HT1080 (cell line): ENCODE measurements around the gene GFY. TPM values are rescaled to one million over a fixed set of nuclear protein-coding genes. Genes with fewer than 3 reads are reported as not detected.

Source experiments
- DNase-seq: peaks from one replicate; pipeline ENCODE4 v3.0.0-alpha.2; 2015; ENCODE audit warnings: low read depth
- polyA plus RNA-seq, 2 experiments: library from polyadenylated mRNA; depleted of rRNA; stranded (reverse); fragments of >200 nt; gene quantifications; 2 replicates each; pipeline ENCODE4 v1.2.3, GENCODE V29; 2015
- total RNA-seq: library from RNA; depleted of rRNA; stranded (reverse); fragments of >200 nt; shearing (Covaris generic); gene quantifications from 2 replicates; pipeline ENCODE4 v1.2.3, GENCODE V29; 2014; rRNA removed

Gene GFY, protein sequence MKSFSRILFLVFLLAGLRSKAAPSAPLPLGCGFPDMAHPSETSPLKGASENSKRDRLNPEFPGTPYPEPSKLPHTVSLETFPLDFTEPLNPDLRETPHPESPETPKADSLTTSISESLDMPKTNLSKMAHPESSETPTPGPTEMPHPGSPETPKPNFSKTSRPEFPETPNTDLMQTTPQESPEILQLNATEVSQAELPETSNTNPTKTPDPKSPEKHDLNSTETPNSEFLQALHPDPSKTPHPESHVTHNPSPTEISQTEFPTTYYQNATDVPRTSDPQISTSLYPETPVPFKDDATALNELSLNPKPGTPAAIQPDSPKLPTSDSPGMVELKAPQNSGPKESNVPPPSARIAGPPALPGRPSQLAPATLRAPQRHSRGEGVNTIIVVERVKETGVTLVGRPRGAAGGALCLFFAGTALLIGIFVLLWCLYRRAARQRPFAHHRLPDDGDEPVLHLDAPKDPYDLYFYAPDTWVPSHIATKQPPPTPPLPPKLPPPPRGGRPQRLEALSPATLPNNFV
- not detected in 2 replicates for total RNA-seq
- not detected in 2 replicates for polyA plus RNA-seq (2015; cell fraction: cytosol; rRNA removed)
- polyA plus RNA-seq (2015; cell fraction: nucleus; rRNA removed), result not detected in 2 replicates

GRCh38 chr19:49425178-49425577 lies at the start of gene GFY:
GFY (plus strand) TSS chr19:49425388; CDS start chr19:49426431, 1,043 bp downstream.
- no peak for DNase-seq

GRCh38 chr19:49378512-49378911 lies 46.7 kb upstream of the GFY start:
- DNase-seq, result no peak

- DNase-seq, result no peak
These were observed 44.8 kb upstream of the GFY start for GRCh38 chr19:49380391-49380790.

- no peak for DNase-seq
These were observed 42.5 kb upstream of the GFY start for GRCh38 chr19:49382639-49383038.

DNA sequence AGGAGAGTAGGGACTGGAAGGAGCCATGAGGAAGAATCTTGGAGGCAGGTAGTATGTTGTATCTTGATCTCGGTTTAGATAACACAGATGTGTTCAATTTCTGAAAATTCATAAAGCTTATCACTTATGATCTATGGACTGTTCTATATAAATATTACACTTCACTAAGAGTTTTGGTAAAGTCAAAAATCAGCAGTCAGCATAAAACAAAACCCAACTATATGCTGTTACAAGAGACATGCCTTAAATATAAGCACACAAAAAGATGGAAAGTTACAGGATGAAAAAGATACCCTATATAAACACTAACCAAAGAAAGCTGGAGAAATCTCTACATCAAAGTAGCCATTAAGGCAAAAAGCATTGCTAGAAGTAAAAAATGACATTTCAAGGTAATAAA lies 41.6 kb upstream of the GFY start:
- DNase-seq, result no peak

DNA sequence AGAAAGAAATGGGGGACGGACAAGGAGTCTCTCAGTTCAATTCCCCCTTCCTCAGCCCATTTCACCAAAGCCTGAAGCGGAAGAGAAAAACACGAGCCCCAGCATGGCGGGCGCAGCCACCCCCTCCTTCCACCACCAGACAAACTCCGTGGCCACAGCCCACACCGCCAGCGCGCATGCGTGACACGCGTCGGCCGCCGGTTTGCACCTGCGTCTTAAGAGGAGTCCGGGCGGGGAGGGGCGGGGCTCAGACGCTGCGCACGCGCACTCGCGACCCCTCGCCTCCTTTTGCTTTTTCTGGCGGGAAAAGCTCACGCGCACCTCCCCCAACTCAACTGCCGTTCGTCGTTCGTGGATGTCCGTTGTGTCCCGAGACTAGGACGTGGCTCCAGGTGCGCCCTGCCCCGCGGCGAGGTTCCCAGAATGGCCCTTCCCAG lies 37.2 kb upstream of the GFY start, which contains the start of gene KASH5:
KASH5 (plus strand) TSS at position 314 of the 437 bp plus-strand sequence. CDS start 2,635 bp downstream, outside the sequence.
- DNase-seq, result peak; percentile 32

- no peak for DNase-seq
These were observed 35.8 kb upstream of the GFY start for GRCh38 chr19:49389406-49389805.

DNA sequence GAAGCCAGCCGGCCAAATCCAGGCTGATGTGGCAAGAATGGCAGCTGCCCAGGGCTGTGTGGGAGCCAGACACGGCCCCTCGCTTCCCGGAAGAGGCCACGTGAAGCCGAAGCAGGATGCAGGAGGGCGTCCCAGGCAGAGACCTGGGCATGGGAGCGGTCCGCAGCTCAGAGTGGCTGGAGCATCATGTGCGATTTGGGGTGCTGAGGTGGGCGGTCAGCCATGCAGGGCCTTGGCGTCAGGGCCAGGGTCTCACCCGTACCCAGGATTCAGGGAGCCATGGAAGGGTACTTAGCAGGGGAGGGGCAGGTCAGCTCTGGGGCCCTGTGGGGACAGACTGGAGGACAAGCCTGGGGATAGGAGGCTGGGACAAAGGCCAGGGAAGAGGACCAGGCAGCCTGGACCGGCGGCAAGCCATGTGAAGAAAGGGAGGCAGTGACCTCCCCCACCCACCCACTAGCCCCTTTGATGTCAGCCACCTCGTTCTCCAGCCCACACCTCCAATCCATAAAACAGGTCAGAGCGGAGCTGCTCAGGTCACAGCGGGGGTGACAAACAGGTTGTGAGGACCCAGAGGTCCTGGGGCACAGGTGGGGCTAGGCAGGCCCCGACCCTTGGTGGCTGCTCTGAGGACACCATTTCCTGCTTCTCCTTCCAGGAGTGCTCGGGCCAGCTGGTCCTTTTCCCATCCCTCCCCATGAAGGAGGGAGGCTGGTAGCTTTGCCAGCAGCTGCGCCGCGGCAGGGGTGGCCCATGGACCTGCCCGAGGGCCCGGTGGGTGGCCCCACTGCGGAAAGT lies 34.9 kb upstream of the GFY start:
- DNase-seq, result no peak

- no peak for DNase-seq
These were observed 34.2 kb upstream of the GFY start for GRCh38 chr19:49390929-49391359.

DNA sequence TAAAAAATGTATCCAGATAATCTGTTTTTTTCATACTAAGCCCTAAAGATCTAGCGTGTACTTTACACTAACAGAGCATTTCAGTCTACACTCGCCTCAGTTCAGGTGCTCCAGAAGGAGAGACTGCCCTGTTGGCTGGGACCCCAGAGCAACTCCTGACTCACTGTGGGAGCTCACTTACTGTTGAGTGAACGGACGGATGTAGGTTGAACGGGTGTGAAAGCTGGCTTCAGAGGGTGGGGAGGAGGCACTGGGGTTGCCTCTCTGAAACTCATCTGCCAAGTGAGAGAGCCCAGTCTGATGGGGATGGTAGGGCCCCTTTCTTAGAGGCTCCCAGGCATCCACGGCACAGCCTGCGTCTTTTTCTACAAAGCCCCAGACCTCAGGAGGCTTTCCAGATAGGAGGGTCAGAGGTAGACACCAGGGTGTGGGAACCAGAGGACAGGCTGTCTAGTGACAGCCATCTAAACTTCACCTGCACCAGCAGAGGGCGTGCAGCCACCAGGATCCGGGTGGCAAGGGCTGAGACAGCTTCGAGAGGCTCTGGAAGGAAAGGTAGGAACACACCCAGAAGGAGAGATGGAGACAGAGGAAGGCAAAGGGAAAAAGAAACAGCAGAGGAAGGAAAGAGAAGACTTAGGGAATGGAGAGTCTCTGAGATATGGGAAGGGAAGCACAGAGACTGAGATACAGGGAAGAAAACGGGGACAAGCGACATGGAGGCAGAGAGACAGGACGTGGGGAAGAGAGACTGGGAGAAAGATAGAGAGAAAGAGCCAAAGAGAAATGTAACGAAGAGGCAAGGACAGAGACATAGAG lies 33.4 kb upstream of the GFY start:
- DNase-seq, result peak; percentile 62

DNA sequence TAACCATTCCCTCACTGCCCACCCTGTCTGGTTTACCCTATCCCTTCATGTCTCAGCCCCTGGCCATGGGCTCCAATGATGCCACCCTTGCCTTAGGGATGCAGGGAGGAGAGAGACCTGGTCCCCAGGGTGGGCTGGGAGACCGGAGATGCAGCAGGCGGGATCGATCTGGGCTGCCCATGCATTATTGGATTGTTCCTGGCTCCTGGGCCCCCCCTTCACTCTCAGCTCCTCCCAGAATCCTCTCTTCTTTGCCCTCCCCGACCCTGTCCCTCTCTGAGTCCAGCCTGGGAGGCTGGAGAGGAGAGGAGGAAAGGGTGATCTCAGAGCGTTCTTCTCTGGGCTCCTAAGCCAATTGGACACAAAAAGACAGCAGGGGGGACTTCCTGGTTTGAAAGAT lies 31.3 kb upstream of the GFY start:
- DNase-seq, result no peak

GRCh38 chr19:49395581-49396407 lies 29.4 kb upstream of the GFY start:
- no peak for DNase-seq

DNA sequence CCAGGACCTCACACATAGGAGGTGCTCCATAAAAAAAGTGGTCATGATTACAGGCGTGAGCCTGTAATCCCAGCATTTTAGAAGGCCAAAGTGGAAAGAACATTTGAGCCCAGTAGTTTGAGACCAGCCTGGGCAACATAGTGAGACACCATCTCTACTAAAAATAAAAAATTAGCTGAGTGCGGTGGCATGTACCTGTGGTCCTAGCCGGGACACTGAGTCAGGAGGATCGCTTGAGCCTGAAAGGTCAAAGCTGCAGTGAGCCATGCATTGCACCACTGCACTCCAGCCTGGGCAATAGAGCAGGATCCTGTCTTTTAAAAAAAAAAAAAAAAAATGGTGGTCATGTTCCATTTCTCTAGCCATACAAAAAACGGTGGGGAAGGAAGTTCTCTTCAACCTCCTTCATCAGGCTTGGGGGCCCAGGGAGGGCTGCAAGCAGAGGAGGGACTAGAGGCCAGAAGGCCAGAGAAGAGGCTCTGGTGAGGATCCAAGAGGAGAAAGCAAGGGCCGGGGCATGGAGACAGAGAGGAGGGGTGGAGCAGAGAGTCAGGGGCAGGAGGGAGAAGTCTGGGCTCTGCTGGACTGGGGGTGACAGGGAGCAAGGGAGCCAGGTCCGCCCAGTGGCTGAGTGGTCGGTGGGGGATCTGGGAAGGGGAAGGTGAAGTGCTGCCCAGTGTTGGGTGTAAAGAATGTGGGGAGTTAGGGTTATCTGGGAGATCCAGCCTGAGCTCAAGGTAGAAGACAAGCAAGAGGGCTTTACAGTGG lies 28.3 kb upstream of the GFY start:
- DNase-seq, result no peak

DNA sequence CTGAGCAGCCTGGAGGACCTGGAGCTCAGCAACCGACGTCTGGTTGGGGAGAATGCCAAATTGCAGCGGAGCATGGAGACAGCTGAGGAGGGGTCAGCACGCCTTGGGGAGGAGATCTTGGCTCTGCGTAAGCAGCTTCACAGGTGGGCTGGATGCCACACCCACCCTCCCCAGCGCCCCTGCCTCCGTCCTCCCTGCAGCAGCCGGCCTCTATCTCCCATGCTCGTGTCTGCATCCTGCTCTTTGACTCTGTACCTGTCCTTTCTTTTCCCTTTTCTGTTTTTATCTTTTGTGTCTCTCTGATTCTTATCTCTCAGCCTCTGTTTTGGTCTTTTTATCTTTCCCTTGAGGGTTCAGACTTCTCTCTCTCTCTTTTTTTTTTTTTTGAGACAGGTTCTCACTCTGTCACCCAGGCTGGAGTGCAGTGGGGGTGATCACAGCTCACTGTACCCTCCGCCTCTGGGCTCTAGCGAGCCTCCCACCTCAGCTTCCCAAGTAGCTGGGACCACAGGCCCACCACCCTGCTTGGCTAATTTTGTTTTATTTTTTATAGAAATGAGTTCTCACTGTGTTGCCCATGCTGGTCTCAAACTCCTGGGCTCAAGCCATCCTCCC lies 27.1 kb upstream of the GFY start:
- no peak for DNase-seq

- no peak for DNase-seq
These were observed 26.3 kb upstream of the GFY start for GRCh38 chr19:49398931-49399330.

- DNase-seq, result no peak
These were observed 25.2 kb upstream of the GFY start for GRCh38 chr19:49400029-49400428.

DNA sequence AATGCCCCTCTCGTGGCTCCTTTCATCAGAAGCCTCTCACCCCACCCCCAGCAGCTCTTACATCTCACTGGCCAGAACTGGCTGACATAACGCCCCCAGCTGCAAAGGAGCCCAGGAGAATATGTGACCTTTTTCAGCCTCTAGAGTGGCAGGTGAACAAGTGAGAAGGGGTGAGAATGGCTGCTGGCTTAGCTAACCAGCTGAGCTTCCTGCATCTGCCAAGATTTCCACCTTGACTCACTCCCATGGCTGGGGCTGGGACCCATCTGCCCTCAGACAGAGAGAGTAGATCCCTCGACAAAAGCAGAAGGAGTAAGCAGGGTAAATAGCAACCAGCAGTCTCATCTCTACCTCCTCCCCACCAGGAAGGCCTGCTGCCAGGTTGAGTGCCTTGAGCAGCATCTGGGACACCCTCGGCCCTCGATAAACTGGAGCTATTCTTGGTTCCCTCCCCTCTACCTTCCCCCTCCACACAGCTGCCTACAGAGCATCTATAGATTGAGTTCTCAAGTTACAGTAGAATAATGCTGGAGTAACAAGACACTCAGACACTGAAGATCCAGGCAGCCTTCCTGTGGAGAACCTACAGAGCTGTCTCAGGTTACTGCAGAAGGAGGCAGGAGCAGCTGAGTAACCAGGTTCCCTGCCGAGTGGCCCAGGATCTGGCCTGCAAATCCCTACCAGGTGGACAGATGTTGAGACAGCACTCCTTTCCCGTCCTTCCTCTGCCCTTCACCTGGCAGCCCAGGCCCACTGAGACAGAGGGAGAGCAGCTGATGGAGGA lies 21.6 kb upstream of the GFY start:
- peak; percentile 68 for DNase-seq

- no peak for DNase-seq
These were observed 18.1 kb upstream of the GFY start for GRCh38 chr19:49407079-49407478.
